Activated naive CD8-positive, alpha-beta T cell treated with anti-CD3 and anti-CD28 coated beads for 36 hours (primary cell): ENCODE data around the gene LGALSL. TPM values are rescaled to one million over a fixed set of nuclear protein-coding genes. Genes with fewer than 3 reads are reported as not detected.

ENCODE experiments used
- DNase-seq: peaks from one replicate; pipeline ENCODE4 v3.0.0; 2021
- H3K27ac Mint-ChIP-seq: one replicate; pipeline ENCODE4 v1.8.0; 2022; ENCODE audit warnings: mild to moderate bottlenecking, moderate library complexity, mixed read lengths
- H3K27me3 Mint-ChIP-seq: one replicate; pipeline ENCODE4 v1.8.0; 2022; ENCODE audit warnings: mild to moderate bottlenecking, mixed read lengths
- H3K36me3 Mint-ChIP-seq: one replicate; pipeline ENCODE4 v1.8.0; 2021; ENCODE audit warnings: mild to moderate bottlenecking, mixed read lengths
- H3K4me1 Mint-ChIP-seq: one replicate; pipeline ENCODE4 v1.8.0; 2021; ENCODE audit warnings: mixed read lengths
- H3K4me3 Mint-ChIP-seq: one replicate; pipeline ENCODE4 v1.8.0; 2022; ENCODE audit warnings: mild to moderate bottlenecking, moderate library complexity, mixed read lengths
- H3K9me3 Mint-ChIP-seq: one replicate; pipeline ENCODE4 v1.8.0; 2022; ENCODE audit warnings: mixed read lengths
- total RNA-seq, 2 experiments: library from RNA; stranded (reverse); gene quantifications; one replicate each; pipeline ENCODE4 v1.2.3, GENCODE V29; 2021

LGALSL gene
- 1 to 10 TPM; 4.0 to 4.1 TPM for total RNA-seq

GRCh38 chr2:64453770-64454385, at the start of gene LGALSL:
Gene LGALSL (plus strand): TSS chr2:64454162. CDS start chr2:64454546, 384 bp downstream.
- DNase-seq = peak; percentile 59
- Mint-ChIP-seq H3K4me1 (peaks cover 12% of the 10 kb centered on the region), H3K9me3 (no peaks in the 10 kb centered on the region), H3K36me3 (peaks cover 9% of the 10 kb centered on the region), H3K4me3 (peak within 1 kb of the TSS; percentile 79), H3K27ac (peak within 1 kb of the TSS; percentile 65), H3K27me3 (peaks cover 8% of the 10 kb centered on the region)

- H3K27ac Mint-ChIP-seq = no peak overlapping the region
- no peaks in the 10 kb centered on the region for H3K36me3 Mint-ChIP-seq
- H3K4me1 Mint-ChIP-seq = peaks cover 2% of the 10 kb centered on the region
- H3K9me3 Mint-ChIP-seq = no peaks in the 10 kb centered on the region
- H3K27me3 Mint-ChIP-seq = no peaks in the 10 kb centered on the region
- DNase-seq = no peak
- H3K4me3 Mint-ChIP-seq = no peak overlapping the region
Observed at GRCh38 chr2:64404743-64405142, 49.2 kb upstream of the LGALSL start.

GRCh38 chr2:64405581-64406406, 48.2 kb upstream of the LGALSL start:
- no peak for DNase-seq
- no peaks in the 10 kb centered on the region for H3K9me3 Mint-ChIP-seq
- H3K27ac Mint-ChIP-seq = no peak overlapping the region
- H3K36me3 Mint-ChIP-seq = no peaks in the 10 kb centered on the region
- H3K4me1 Mint-ChIP-seq = peaks cover 2% of the 10 kb centered on the region
- H3K27me3 Mint-ChIP-seq = no peaks in the 10 kb centered on the region
- no peak overlapping the region for H3K4me3 Mint-ChIP-seq

GRCh38 chr2:64406407-64406774, 47.6 kb upstream of the LGALSL start:
- Mint-ChIP-seq H3K4me3 (no peak overlapping the region), H3K9me3 (no peaks in the 10 kb centered on the region), H3K36me3 (no peaks in the 10 kb centered on the region)

GRCh38 chr2:64408031-64408430, 45.9 kb upstream of the LGALSL start:
- Mint-ChIP-seq H3K9me3 (no peaks in the 10 kb centered on the region), H3K27me3 (no peaks in the 10 kb centered on the region), H3K4me1 (no peaks in the 10 kb centered on the region), H3K36me3 (no peaks in the 10 kb centered on the region), H3K27ac (no peak overlapping the region), H3K4me3 (no peak overlapping the region)
- DNase-seq = no peak

More at GRCh38 chr2:64406407-64406774, 47.6 kb upstream of the LGALSL start:
- Mint-ChIP-seq H3K4me1 (peaks cover 2% of the 10 kb centered on the region), H3K27me3 (no peaks in the 10 kb centered on the region), H3K27ac (no peak overlapping the region)
- no peak for DNase-seq

- no peaks in the 10 kb centered on the region for H3K36me3 Mint-ChIP-seq
- no peaks in the 10 kb centered on the region for H3K4me1 Mint-ChIP-seq
- H3K9me3 Mint-ChIP-seq = no peaks in the 10 kb centered on the region
- no peaks in the 10 kb centered on the region for H3K27me3 Mint-ChIP-seq
- DNase-seq = no peak
- H3K27ac Mint-ChIP-seq = no peak overlapping the region
- no peak overlapping the region for H3K4me3 Mint-ChIP-seq
Observed at GRCh38 chr2:64410671-64411070, 43.3 kb upstream of the LGALSL start.

- Mint-ChIP-seq H3K27ac (no peak overlapping the region), H3K36me3 (no peaks in the 10 kb centered on the region), H3K9me3 (no peaks in the 10 kb centered on the region), H3K27me3 (no peaks in the 10 kb centered on the region), H3K4me3 (no peak overlapping the region), H3K4me1 (no peaks in the 10 kb centered on the region)
- no peak for DNase-seq
Observed at GRCh38 chr2:64412671-64413070, 41.3 kb upstream of the LGALSL start.

GRCh38 chr2:64414736-64415435, 39.1 kb upstream of the LGALSL start:
- DNase-seq = no peak
- Mint-ChIP-seq H3K4me3 (no peak overlapping the region), H3K9me3 (no peaks in the 10 kb centered on the region), H3K4me1 (no peaks in the 10 kb centered on the region), H3K36me3 (no peaks in the 10 kb centered on the region), H3K27ac (no peak overlapping the region), H3K27me3 (no peaks in the 10 kb centered on the region)

GRCh38 chr2:64417624-64418023, 36.3 kb upstream of the LGALSL start:
- H3K27ac Mint-ChIP-seq = no peak overlapping the region
- H3K4me1 Mint-ChIP-seq = no peaks in the 10 kb centered on the region
- H3K27me3 Mint-ChIP-seq = no peaks in the 10 kb centered on the region
- H3K36me3 Mint-ChIP-seq = no peaks in the 10 kb centered on the region
- H3K9me3 Mint-ChIP-seq = no peaks in the 10 kb centered on the region
- no peak overlapping the region for H3K4me3 Mint-ChIP-seq
- no peak for DNase-seq

- Mint-ChIP-seq H3K9me3 (no peaks in the 10 kb centered on the region), H3K36me3 (no peaks in the 10 kb centered on the region), H3K4me1 (no peaks in the 10 kb centered on the region), H3K27me3 (no peaks in the 10 kb centered on the region), H3K4me3 (no peak overlapping the region), H3K27ac (no peak overlapping the region)
- no peak for DNase-seq
Observed at GRCh38 chr2:64419596-64420165, 34.3 kb upstream of the LGALSL start.

- Mint-ChIP-seq H3K9me3 (no peaks in the 10 kb centered on the region), H3K27me3 (no peaks in the 10 kb centered on the region), H3K36me3 (no peaks in the 10 kb centered on the region), H3K4me1 (no peaks in the 10 kb centered on the region), H3K27ac (no peak overlapping the region), H3K4me3 (no peak overlapping the region)
- DNase-seq = no peak
Observed at GRCh38 chr2:64420677-64421076, 33.3 kb upstream of the LGALSL start.

- Mint-ChIP-seq H3K36me3 (no peaks in the 10 kb centered on the region), H3K9me3 (no peaks in the 10 kb centered on the region), H3K27ac (no peak overlapping the region), H3K4me3 (no peak overlapping the region), H3K27me3 (no peaks in the 10 kb centered on the region), H3K4me1 (no peaks in the 10 kb centered on the region)
- no peak for DNase-seq
Observed at GRCh38 chr2:64421201-64421600, 32.8 kb upstream of the LGALSL start.

- H3K27me3 Mint-ChIP-seq = no peaks in the 10 kb centered on the region
- no peaks in the 10 kb centered on the region for H3K36me3 Mint-ChIP-seq
- no peak overlapping the region for H3K27ac Mint-ChIP-seq
- H3K4me1 Mint-ChIP-seq = no peaks in the 10 kb centered on the region
- DNase-seq = no peak
- no peaks in the 10 kb centered on the region for H3K9me3 Mint-ChIP-seq
- H3K4me3 Mint-ChIP-seq = no peak overlapping the region
Observed at GRCh38 chr2:64422466-64422865, 31.5 kb upstream of the LGALSL start.

GRCh38 chr2:64423303-64423702, 30.7 kb upstream of the LGALSL start:
- H3K27ac Mint-ChIP-seq = no peak overlapping the region
- H3K9me3 Mint-ChIP-seq = no peaks in the 10 kb centered on the region
- H3K4me1 Mint-ChIP-seq = no peaks in the 10 kb centered on the region
- DNase-seq = no peak
- no peaks in the 10 kb centered on the region for H3K27me3 Mint-ChIP-seq
- no peaks in the 10 kb centered on the region for H3K36me3 Mint-ChIP-seq
- no peak overlapping the region for H3K4me3 Mint-ChIP-seq

GRCh38 chr2:64424416-64424987, 29.5 kb upstream of the LGALSL start:
- H3K4me3 Mint-ChIP-seq = no peak overlapping the region
- H3K4me1 Mint-ChIP-seq = no peaks in the 10 kb centered on the region
- H3K36me3 Mint-ChIP-seq = no peaks in the 10 kb centered on the region
- no peak overlapping the region for H3K27ac Mint-ChIP-seq
- no peaks in the 10 kb centered on the region for H3K27me3 Mint-ChIP-seq
- H3K9me3 Mint-ChIP-seq = no peaks in the 10 kb centered on the region
- no peak for DNase-seq
